Fibroblast of skin of left biceps (primary cell): ENCODE measurements around the gene PRKACA.
"Not testable (repeated sequence)": the region's sequence is repeated elsewhere in the genome, so short reads cannot be mapped to it uniquely, and the experiment has no call there.

Experiments used
- DNase-seq, 2 experiments: peaks; one replicate each; pipeline ENCODE4 v3.0.0-alpha.2; 2013; ENCODE audit warnings: low read depth in 2 of 2

The PRKACA gene

DNA sequence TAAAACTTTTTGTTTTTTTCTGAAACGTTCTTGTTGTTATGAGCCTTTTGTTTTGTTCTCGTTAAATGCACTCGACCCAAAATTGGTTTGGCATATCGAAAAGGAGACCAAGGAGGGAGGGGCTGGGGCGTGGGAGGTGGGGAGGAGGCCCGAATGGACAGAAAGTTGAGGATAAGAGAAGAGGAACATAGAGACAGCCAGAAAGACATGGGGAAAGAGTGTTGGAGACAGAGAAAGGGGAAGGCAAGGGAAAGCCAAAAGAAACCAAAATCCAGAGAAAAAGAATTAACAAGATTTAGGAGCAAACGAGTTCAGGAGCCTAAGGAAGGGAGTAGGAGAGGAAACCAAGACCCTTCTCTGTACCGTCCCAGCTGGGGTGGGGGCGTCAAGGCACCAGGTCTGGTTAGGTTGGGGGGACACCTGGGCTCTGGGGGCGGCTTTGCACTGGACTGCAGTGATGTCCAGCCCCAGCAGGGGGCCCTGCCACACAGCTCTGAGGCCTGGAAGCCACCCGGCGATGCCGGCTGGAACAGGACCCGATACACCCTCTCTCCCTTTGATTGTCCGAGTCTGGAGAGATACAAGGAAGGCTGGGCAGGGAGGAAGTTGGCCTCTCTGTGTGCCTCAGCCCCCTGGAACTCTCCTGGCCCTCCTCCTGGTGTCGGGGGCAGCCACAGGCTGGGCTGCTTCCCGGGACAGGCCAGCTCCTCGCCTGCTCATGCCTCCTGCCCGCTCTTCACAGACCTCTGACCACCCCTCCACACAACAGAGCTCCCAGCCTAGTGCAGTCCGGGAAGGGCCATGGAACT is 30.4 kb upstream of the PRKACA start:
- peak; percentile 9 to 24 for DNase-seq

DNA sequence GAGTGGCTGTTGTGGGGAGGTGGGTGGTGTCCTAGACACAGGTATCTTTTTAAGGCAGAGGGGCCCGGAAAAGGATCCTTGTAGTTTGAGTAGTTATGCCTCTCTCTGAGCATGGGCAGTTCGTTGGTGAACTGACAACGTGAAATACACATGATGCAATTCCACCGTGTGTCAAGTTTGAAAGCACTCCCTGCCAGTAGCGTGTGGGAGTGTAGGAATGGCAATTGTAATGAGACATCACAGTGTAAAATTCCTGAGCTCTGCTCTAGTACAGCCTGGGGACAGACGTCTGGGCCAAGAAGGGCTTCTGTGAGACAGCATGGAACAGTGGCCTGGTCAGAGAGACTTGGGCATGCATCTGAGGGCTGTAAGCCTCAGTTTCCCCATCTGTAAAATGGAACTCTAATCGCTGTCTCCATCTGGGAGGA is 29.2 kb upstream of the PRKACA start:
- peak; percentile 60 for DNase-seq

DNA sequence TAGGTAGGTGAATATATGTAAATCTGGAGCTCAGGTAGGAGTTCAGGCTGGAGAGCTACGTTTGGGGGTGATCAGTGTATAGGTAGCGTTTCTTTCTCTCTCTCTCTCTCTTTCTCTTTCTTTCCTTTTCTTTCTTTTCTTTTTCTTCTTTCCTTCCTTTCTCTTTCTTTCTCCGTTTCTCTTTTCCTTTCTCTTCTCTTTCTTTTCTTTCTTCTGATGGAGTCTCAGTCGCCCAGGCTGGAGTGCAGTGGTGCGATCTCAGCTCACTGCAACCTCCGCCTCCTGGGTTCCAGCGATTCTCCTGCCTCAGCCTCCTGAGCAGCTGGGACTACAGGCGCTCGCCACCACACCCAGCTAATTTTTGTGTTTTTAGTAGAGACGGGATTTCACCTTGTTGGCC is 28.6 kb upstream of the PRKACA start:
- DNase-seq: not testable (repeated sequence)

DNA sequence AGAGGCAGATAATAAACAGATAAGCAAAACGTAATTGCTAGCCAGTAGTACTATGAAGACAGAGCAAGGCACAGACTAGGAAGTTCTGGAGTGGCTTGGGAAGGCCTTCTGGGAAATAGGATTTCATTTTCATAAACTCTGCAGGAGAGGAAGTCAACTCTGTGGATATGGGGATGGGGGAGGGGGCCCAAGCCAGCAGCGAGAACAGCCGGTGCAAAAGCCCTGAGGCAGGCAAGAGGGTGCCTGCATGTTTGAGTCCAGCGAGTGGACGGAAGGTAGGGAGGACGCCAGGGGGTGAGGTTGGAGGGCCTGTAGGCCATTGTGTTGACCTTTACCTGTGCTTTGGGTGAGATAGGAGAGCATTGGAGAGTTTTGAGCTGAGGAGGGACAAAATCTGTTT is 27.8 kb upstream of the PRKACA start:
- no peak for DNase-seq

DNA sequence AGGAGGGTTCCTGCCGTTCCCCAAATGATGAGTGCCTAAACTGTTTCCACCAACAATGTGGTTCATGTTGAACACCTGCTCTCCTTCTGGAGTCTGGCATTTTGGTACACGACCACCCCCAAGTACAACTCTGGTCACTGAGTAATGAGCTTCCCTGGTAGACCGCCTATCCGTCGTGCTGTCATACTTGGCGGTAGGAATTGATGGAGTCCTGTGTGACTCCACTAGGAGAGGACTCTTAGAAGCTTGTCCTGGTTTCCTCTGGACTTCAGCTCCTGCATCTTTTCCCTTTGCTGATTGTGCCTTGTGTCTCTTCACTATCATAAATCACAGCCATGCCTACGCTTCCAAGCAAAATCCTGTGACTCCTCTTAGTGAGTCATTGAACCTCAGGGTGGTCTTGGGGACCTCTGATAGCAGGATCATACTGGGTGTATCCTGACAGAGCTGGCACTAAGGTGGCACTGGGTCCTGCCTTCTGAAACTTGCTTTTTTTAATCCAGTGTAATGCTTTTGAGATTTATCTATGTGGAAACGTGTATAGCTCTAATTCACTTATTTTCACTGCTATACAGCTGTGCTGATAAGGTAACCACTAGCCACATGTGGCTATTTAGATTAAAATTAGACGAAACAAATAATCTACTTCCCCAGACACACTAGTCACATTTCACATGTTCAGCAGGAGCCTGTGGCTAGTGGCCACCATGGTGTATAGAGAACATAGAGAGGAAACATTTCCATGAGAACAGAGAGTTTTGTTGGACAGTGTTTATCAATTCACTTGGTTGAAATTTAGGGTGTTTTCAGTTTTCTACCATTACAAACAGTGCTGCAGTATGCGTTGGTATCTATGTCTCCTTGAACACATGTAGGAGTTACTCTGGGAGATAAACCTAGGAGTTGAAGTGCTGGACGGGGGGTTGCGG is 25.0 kb upstream of the PRKACA start:
- DNase-seq: no peak

DNA sequence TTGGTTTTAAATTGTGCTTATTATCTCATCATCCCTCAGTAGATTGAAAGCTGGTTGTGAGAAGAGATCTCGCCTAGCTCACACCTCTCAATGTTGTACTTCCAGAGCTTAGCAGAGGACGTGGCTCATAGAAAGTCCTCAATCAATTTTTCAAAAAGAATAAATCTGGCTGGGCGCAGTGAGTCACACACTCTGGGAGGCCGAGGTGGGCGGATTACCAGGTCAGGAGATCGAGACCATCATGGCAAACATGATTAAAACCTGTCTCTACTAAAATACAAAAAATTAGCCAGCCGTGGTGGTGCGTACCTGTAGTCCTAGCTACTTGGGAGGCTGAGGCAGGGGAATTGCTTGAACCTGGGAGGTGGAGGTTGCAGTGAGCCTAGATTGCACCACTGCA is 23.5 kb upstream of the PRKACA start:
- no peak for DNase-seq

DNA sequence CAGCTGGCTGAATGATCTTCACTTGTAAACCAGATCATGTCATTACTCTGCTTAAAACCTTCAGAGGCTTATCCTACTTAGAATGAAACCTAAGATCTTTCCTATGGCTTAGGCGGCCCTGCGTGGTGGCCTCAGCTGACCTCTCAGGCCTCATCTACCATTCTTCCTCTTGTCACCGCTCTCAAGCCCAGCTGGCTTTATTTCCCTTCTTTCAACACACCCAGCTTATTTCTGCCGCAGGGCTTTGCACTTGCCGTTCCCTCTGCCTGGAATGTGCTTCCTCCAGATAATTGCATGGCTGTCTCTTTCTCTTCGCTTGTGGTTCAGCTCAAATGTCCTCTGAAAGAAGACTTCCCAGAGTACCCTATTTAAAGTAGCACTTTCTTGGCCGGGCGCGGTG is 22.4 kb upstream of the PRKACA start:
- no peak for DNase-seq

DNA sequence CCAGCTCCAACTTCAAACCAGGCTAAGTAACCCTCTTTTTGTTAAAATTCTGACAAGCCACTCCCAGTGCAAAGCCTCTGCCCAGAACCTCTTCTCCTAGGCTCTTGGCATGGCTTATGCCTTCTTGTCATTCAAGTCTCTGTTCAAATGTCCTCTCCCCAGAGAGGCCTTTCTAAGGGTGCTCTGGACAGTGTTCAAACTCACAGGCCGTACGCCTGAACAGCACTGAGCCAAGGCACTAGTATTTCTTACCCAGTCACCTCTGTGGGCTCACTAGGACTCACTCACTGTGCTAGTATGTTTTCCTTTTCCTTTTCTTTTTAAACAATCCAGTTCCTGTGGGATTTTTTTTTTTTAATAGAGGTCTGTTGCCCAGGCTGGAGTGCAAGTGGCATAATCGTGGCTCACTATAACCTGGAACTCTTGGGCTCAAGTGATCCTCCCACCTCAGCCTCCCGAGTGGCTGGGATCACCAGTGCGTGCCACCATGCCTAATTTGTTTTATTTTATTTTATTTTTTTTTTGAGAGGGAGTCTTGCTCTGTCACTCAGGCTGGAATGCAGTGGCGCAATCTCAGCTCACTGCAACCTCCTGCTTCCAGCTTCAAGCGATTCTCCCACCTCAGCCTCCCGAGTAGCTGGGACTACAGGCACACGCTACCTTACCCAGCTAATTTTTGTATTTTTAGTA is 21.2 kb upstream of the PRKACA start:
- no peak for DNase-seq

DNA sequence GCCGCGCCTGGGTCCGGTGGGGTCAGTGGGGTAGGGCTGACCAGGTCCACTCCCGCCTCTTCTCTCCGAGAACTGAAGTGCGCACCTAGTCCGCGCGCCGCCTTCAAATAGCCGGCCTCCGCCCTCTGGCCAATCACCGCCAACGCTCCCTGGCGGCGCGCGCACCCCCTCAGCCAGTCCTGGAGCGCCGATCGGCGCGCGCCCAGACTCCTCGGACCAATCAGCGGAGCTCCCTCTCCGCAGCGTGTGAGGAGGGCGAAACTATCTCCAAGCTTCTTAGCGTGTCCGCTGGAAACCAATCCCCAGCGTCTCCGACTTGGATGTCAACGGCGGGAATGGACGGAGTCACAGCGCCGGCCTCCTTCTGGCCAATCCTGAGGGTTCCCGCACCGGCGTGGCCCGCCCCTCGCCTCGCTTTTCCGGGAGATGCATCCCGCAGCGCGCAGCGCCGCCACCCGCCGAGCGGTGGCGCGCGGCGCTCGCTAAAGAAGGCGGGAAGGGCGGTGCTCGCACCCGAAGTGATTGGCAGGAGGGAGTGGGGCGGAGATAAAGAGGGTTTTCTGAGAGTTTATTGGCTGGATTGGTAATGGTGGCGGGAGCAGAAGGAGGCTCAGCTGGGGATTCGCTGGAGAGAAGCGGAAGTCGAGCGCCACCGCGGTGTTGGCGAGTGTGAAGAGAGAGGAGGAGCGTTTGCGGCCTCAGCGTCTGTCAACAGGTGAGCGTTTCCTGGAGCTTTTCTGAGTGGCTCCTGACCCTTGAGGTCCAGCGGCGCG is 19.1 kb upstream of the PRKACA start, which contains the start of gene ASF1B:
Gene ASF1B (minus strand): TSS at position 81 of the 773 bp plus-strand sequence. CDS start 133 bp downstream, outside the sequence.
- peak; percentile 100 for DNase-seq

DNA sequence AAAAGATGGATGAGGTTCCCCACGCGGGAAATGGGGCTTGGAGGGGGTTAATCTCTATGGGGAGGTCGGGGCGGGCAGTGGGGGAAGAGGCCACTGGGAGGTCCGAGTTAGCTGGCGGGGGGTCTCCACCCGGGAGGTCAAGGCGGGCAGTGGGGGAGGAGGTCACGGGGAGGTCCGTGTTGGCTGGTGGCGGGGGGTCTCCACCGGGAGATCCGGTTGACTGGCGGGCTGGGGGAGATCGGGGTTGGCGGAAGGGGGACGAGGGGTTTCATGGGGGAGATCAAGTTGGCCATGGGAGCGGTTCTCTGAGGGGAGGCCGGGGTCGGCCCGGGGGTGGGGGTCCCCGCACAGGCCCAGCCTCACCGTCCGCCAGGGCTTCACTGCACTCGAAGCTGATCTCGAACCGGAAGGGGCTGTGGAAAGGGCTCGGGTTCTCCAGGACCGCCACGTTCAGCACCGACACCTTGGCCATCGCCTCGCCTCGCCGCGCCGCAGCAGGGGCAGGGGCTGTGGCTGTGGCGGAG is 18.5 kb upstream of the PRKACA start:
- DNase-seq: no peak

DNA sequence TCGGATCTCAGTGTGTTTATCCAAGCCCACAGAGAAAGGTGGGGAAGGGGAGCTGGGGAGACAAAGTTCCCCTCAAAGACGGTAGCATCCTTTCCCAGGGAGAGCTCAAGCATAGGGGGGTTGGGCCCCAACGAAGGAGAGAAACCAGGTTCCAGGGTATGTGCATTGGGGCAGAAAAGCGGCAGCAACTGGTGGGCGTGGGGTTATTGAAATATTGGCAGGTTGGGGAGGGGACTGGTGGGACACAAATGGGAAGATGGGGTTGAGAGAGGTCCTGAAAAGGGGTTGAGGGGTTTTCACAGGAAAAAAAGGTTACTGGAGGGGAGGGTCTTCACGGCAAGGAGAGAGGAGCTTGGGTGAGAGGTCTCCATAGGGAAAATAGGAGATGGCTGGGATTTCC is 17.8 kb upstream of the PRKACA start:
- DNase-seq: no peak

DNA sequence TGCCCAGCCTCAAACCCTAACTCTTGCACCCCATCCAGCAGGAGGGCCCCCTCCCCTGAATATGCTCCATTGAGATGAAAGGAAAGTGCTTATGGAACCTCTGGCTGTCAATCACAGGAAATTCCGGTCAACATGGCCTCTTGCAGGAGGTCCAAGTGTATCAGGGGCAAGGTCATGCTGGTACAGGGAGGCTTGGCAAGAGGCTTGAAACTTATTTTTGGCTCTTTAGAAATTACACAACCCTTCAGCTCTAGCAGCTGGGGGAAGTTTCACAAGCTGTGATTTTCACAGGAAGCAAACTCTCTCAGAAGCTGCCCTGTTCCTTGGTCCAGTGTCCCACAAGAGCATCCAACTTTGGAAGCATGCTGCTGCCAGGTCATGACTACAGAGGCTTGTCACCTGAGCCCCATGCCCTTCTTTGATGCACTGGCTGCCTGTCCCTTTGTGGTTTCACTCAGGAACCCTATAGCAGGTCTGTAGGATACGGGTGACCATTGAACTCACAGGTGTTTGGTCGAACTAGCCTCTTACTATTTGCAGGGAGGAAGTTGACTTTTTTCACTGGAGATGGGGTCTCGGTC is 10.5 kb upstream of the PRKACA start:
- no peak for DNase-seq

DNA sequence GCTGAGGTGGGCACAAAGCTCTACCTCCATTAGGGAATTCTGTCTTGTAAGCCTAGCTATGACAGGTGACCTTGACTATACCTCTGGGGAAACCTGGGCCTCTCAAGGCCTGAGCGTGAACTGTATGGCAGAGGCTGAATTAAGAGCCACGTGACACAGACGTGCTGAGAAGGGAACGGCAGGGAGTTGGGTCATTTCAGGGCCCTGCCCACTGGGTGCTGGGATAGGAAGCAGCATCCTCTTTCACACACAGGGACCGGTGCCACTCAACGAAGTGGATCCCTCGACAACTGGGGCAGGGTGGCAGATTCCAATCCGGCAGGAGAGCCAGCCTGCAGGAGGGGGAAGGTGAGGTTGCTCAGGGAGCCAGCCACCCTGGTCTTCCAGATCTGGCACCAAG is 9.6 kb upstream of the PRKACA start:
- no peak for DNase-seq

DNA sequence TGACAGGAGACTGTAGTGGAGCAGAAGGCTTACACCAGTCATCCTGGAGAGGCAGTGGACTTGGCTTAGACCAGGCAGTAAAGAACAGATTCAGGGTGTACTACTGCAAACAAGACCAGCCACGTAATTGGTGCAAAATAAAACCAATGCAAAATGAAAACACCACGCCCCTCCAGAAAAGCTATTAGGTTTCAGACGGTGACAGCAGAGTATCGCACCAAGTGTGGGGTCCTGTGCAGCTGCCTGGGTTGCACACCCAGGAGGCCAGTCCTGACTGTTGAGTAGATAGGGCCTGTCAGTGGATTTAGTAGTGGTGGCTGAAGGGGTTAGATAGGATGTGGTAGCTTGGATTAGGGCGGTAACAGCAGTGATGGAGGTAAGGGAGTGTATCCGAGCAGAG is 5.4 kb upstream of the PRKACA start:
- DNase-seq: no peak

DNA sequence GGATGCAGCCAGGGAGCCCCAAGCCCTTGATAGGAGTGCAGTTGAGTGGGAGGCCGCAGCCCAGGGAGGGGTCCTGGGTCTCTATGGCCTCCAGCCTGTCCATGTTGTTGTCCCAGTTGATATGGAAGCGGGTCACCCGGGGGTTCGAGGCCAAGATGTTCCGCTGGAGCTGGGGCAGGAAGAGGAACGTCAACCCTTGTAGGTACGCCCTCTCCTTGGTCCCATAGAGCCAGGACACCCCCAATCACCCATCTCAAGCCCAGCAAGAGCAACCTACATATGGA is 2.9 kb upstream of the PRKACA start:
- DNase-seq: no peak

DNA sequence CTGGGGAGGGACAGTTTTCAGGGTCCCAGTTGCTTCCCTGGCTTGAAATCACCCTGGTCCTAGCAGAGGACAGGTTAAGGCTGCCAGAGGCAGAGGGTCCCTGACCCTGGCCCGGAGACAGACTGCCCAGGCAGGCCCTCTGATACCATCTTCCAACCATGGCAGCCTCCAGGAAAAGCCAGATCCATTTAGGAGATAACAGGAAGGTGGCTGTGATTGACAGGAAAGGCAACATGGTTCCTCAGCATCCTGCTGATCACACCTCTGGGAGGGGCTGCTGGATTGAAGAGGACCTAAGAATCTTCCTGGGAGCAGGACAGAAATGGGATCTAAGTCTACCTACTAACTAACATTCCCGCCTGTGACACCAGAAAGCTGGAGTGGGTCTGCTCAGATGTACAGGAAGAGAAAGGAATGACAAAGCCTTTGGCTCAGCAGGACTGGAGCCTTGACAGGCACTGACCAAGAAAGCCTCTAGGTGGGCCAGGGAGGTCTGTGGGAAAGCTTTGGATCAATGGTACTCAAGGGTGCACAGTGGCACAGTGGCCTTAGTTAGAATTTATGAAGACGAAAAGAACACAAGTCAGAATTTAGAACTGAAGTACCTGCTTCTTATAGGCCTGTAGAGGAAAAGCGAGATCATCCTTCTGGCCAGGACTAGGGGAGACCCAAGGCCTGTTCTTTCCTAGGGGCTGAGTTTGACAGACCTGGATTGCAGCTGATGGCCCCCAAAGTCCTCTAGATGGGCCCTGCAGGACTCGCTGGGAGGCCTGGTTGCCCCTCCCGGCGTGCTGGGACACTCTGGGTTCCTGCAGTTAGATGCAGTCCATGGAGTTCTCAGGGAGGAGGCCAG is 2.3 kb upstream of the PRKACA start:
- DNase-seq: no peak

DNA sequence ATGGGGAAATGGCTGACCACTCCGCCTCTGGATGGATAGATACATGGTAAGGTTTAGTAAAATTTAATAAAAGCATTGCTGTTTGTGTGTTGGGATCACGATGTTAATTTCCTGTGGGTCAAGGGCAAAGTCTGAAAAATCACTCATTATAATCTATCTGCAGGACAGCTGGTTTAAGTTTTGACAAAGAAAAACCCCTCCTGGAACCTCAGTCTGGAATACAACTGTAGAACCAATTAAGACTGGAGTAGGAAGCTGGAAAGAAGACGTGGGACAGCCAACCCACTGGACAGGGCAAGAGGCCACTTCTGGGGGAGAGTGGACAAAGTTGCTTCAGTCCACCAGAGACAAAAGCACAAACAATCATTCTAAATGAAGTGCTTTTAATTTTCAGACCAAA is 1.6 kb upstream of the PRKACA start:
- no peak for DNase-seq

DNA sequence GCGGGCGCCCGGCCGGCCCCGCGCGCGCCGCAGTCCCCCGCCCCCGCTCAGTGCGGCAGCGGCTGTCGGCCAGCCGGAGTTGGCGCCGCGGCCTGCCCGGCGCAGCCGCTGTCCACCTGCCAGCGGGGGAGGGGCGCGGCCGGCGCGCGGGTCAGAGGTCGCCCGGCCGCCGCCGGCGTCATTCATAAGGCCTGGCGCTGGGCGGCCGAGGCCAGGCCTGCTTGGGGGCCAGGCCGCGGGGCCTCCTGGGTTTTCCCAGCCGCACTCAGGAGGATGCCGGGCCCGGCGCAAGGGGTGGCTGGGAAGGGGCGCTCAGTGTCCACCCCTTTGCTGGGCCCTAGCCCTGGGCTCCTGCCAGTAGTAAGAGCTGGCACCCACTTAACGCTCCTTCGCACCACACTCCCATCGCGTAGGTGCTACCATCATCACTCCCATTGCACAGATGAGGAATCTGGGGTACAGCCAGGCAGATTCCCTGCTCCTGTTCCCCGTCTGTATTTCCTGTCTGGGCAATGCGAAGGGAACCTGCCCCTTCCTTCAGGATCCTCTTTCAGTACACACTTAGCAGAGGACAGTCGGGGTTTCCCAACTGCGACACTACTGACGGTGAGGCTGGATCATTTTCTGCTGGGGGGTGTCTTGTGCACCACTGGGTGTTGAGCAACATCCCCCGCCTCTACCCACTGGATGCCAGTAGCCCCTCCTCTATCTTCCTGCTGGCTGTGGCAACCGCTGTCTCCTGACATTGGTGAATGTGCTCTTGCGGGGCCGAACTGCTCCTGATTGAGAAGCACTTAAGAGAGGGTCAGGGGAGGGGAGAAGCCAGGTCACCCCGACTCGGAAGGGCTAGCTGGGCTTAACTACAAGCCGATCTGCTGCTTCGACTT is 846 bp upstream of the PRKACA start:
- DNase-seq: no peak
